ENCODE measurements around the gene GLDC.
"Not testable (repeated sequence)": the region's sequence is repeated elsewhere in the genome, so short reads cannot be mapped to it uniquely, and the experiment has no call there.

The GLDC gene

GRCh38 chr9:6645355-6646292 is at the start of gene GLDC:
GLDC (minus strand) TSS chr9:6645729; CDS start chr9:6645499, 230 bp downstream.
- H3K4me3 ChIP-seq (ENCODE audit: low read depth, low read length): no peak within 1 kb of the TSS

GRCh38 chr9:6692881-6693361 is 47.4 kb upstream of the GLDC start:
- H3K4me3 ChIP-seq (ENCODE audit: low read depth, low read length): no peak overlapping the region
- TF ChIP-seq CTCF (IDR thresholded peaks at IDR 0.05; ENCODE audit: low read depth, low read length) (no peak), MAX (IDR thresholded peaks at IDR 0.05; ENCODE audit: low read depth, low read length) (no peak), POLR2A (IDR thresholded peaks at IDR 0.05; ENCODE audit: extremely low read depth, insufficient read length) (no peak), MYC (IDR thresholded peaks at IDR 0.05; ENCODE audit: low read depth, low read length) (no peak)
- DNase-seq (ENCODE audit: low read depth): no peak

More at GRCh38 chr9:6645355-6646292, at the start of gene GLDC:
- DNase-seq (ENCODE audit: low read depth): no peak
- TF ChIP-seq MAX (IDR thresholded peaks at IDR 0.05; ENCODE audit: low read depth, low read length) (no peak), CTCF (IDR thresholded peaks at IDR 0.05; ENCODE audit: low read depth, low read length) (no peak), POLR2A (IDR thresholded peaks at IDR 0.05; ENCODE audit: extremely low read depth, insufficient read length) (no peak), MYC (IDR thresholded peaks at IDR 0.05; ENCODE audit: low read depth, low read length) (no peak)

GRCh38 chr9:6692433-6692832 is 46.9 kb upstream of the GLDC start:
- no peak for DNase-seq (ENCODE audit: low read depth)
- H3K4me3 ChIP-seq (ENCODE audit: low read depth, low read length): no peak overlapping the region
- no peak for TF ChIP-seq MYC (IDR thresholded peaks at IDR 0.05; ENCODE audit: low read depth, low read length)
- TF ChIP-seq CTCF (IDR thresholded peaks at IDR 0.05; ENCODE audit: low read depth, low read length): no peak
- TF ChIP-seq MAX (IDR thresholded peaks at IDR 0.05; ENCODE audit: low read depth, low read length): no peak
- TF ChIP-seq POLR2A (IDR thresholded peaks at IDR 0.05; ENCODE audit: extremely low read depth, insufficient read length): no peak

- not testable (repeated sequence) for DNase-seq (ENCODE audit: low read depth); H3K4me3 ChIP-seq (ENCODE audit: low read depth, low read length)
Measured at GRCh38 chr9:6690675-6691070, 45.1 kb upstream of the GLDC start.

GRCh38 chr9:6689893-6690674 is 44.6 kb upstream of the GLDC start:
- no peak overlapping the region for H3K4me3 ChIP-seq (ENCODE audit: low read depth, low read length)
- DNase-seq (ENCODE audit: low read depth): peak; percentile 52
- no peak for TF ChIP-seq MYC (IDR thresholded peaks at IDR 0.05; ENCODE audit: low read depth, low read length)
- TF ChIP-seq POLR2A (IDR thresholded peaks at IDR 0.05; ENCODE audit: extremely low read depth, insufficient read length): no peak
- no peak for TF ChIP-seq MAX (IDR thresholded peaks at IDR 0.05; ENCODE audit: low read depth, low read length)
- TF ChIP-seq CTCF (IDR thresholded peaks at IDR 0.05; ENCODE audit: low read depth, low read length): no peak

GRCh38 chr9:6687180-6687579 is 41.7 kb upstream of the GLDC start:
- no peak for DNase-seq (ENCODE audit: low read depth)
- no peak for TF ChIP-seq CTCF (IDR thresholded peaks at IDR 0.05; ENCODE audit: low read depth, low read length)
- TF ChIP-seq MYC (IDR thresholded peaks at IDR 0.05; ENCODE audit: low read depth, low read length): no peak
- no peak for TF ChIP-seq POLR2A (IDR thresholded peaks at IDR 0.05; ENCODE audit: extremely low read depth, insufficient read length)
- no peak for TF ChIP-seq MAX (IDR thresholded peaks at IDR 0.05; ENCODE audit: low read depth, low read length)

More at GRCh38 chr9:6687180-6687579, 41.7 kb upstream of the GLDC start:
- no peak overlapping the region for H3K4me3 ChIP-seq (ENCODE audit: low read depth, low read length)
